Cardiac fibroblast (primary cell): Measurements from ENCODE around the gene ACADSB.

ENCODE experiments used
- DNase-seq, 2 donors: peaks; one replicate each; pipeline versions ENCODE4 v3.0.0 to v3.0.0-alpha.2; 2010; ENCODE audit warnings: low read depth in 2 of 2
- H3K4me3 ChIP-seq, 2 donors: replicated peaks in 1 of 2; 1 replicate in 1 of 2; 2 replicates in 1 of 2; pipeline ENCODE4 v1.5.1; 2011; ENCODE audit warnings: low read depth in 2 of 2, low read length in 2 of 2, mild to moderate bottlenecking in 2 of 2, moderate library complexity in 1 of 2
- CTCF ChIP-seq: IDR thresholded peaks from one replicate; pipeline ENCODE4 v1.5.1; 2011; ENCODE audit warnings: low read depth, mild to moderate bottlenecking, low read length, inconsistent platforms

The ACADSB gene

GRCh38 chr10:123086281-123086680 is 77.5 kb downstream of the ACADSB start:
- no peak for DNase-seq
- H3K4me3 ChIP-seq, result no peak overlapping the region
- TF ChIP-seq CTCF, result no peak

GRCh38 chr10:123087348-123087747 is 78.5 kb downstream of the ACADSB start:
- no peak for TF ChIP-seq CTCF
- H3K4me3 ChIP-seq, result no peak overlapping the region
- no peak for DNase-seq

- no peak overlapping the region for H3K4me3 ChIP-seq
- DNase-seq, result no peak
- TF ChIP-seq CTCF, result no peak
These were observed 79.0 kb downstream of the ACADSB start for GRCh38 chr10:123087786-123088185.

- no peak for DNase-seq
- TF ChIP-seq CTCF, result no peak
- H3K4me3 ChIP-seq, result no peak overlapping the region
These were observed 84.0 kb downstream of the ACADSB start for GRCh38 chr10:123092635-123093414.

GRCh38 chr10:123093489-123093888 is 84.7 kb downstream of the ACADSB start:
- no peak for TF ChIP-seq CTCF
- H3K4me3 ChIP-seq, result no peak overlapping the region
- no peak for DNase-seq

- H3K4me3 ChIP-seq, result no peak overlapping the region
- TF ChIP-seq CTCF, result no peak
- no peak for DNase-seq
These were observed 87.6 kb downstream of the ACADSB start for GRCh38 chr10:123096452-123096851.

GRCh38 chr10:123097039-123097438 is 88.2 kb downstream of the ACADSB start:
- no peak for DNase-seq
- TF ChIP-seq CTCF, result no peak
- H3K4me3 ChIP-seq, result no peak overlapping the region
